NCI-H345 (cell line): ENCODE measurements around the gene RALGPS1.
A peak's percentile ranks its signal among the peaks of the same experiment; 100 is the strongest.

Source experiments
- DNase-seq: peaks from one replicate; lab custom pipeline; 2025; lab: John Stamatoyannopoulos, UW

Gene RALGPS1

GRCh38 chr9:127224178-127224882 is 309.7 kb downstream of the RALGPS1 start:
- DNase-seq, result peak; percentile 95

- DNase-seq, result peak; percentile 96
Observed at GRCh38 chr9:127224883-127225739, 310.5 kb downstream of the RALGPS1 start.

- DNase-seq, result no peak
Observed at GRCh38 chr9:127225801-127226625, 311.4 kb downstream of the RALGPS1 start.

DNA sequence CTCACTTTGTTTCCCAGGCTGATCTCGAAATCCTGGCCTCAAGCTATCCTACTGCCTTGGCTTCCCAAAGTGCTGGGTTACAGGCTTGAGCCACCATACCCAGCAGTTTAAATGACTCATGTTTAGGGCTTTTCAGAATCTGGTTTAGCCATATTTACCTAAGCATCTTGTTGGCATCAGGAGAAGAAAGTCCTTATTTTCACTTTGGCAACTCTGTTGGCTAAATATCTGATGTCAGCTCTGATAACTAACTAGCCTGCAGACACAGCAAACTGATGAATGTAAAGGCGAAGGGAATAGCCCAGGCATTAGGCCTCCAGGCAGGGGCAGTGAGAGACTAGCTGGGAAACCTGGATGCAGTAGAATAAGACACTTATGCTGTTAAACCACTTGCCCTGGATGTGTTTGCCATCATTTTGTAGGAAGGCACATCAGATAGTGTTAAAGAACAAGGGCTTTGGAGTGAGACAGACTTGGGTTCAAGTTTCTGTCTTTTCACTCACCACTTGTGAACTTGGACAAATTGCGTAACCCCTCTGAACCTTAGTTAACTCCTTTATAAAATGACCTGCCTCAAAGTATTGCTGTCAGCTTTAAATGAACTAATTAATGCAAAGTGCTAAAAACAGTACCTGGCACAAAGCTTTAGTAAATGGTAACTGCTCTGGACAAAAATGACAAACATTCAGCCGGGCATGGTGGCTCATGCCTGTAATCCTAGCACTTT is 315.3 kb downstream of the RALGPS1 start:
- no peak for DNase-seq

DNA sequence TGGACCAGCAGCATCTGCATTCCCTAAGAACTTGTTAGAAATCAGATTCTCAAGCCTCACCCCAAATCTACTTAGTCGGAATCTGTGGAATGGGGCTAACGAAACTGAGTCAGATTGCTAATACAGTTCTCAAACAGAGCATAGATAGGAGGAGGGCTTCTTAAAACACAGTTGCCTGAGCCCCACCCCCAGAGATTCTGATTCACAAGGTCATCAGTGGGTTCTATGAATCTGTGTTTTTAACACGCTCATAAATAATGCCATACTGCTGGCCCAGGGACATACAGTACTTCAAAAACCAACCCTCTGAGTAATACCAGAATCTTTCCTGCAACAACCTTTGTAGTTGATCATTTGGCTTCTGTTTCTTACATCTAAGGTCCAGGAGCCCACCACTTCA is 317.1 kb downstream of the RALGPS1 start:
- no peak for DNase-seq

DNA sequence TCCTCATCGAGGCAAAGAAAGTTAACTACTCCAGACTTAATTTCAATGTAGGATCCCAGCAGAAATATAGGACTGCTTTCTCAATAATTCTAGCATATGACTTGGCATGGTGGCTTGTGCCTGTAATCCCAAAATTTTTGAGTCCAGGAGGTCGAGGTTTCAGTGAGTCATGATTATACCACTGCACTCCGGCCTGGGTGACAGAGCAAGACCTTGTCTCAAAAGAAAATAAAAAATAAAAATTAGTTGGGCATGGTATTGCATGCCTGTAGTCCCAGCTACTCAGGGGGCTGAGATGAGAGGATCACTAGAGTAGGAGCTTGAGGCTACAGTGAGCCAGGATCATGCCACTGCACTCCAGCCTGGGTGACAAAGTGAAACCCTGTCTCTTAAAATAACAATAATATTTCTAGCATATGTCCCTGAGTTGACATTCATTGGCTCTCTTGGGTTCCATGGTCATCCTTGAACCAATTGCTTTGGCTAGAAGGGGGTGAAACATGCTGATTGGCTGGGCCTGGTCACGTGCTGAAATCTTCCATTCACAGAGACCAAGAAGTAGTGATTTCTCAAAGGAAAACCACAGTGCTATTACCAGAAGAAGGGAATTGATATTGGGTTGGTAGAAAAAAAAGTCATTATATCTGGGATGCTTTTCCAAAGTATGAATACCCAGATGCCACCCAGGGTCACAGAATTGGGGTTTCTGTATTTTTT is 318.4 kb downstream of the RALGPS1 start:
- DNase-seq, result no peak

- DNase-seq, result no peak
Observed at GRCh38 chr9:127233550-127233949, 319.0 kb downstream of the RALGPS1 start.

DNA sequence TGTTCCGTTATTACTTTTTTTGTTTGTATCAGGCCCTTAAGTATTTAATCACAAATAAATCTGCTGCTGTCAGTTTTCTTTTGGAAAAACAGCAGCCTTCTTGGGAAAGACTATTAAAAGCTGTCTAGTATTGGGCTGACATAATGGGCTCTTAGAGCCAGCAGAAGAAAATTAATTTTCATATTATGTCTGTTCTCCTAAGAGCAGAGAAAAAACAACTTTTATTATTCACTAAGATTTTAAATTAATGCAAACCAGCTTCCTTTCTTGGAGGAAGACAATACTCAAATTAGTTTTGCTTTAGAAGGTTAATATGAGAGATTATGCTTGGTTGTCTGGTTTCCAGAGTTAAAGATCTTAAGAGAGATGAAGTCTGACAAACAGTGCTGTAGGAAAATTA is 319.4 kb downstream of the RALGPS1 start:
- no peak for DNase-seq

DNA sequence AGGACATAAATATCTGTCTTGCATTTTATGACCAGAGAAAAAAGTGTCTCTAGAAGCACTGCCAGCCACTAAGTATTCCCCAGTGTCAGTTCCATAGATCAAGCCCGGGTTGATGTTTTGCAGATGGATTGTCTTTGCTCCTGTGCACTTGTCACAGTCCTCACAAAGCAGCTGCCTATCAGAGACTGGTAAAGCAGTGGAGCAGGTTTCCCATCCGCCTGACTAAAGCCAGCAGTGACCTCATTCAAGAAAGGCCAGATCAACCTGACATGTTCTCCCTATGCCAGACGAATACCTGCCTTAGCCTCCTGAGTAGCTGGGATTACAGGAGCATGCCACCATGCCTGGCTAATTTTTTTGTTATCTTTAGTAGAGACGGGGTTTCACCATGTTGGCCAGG is 323.2 kb downstream of the RALGPS1 start:
- no peak for DNase-seq

- no peak for DNase-seq
Observed at GRCh38 chr9:127241354-127241753, 326.8 kb downstream of the RALGPS1 start.

GRCh38 chr9:127244609-127245601 is 330.3 kb downstream of the RALGPS1 start:
- DNase-seq, result peak; percentile 97

GRCh38 chr9:127245637-127246164 is 331.1 kb downstream of the RALGPS1 start:
- no peak for DNase-seq

GRCh38 chr9:127248241-127248640 is 333.7 kb downstream of the RALGPS1 start:
- DNase-seq, result no peak

GRCh38 chr9:127249877-127250276 is 335.3 kb downstream of the RALGPS1 start:
- DNase-seq, result no peak

DNA sequence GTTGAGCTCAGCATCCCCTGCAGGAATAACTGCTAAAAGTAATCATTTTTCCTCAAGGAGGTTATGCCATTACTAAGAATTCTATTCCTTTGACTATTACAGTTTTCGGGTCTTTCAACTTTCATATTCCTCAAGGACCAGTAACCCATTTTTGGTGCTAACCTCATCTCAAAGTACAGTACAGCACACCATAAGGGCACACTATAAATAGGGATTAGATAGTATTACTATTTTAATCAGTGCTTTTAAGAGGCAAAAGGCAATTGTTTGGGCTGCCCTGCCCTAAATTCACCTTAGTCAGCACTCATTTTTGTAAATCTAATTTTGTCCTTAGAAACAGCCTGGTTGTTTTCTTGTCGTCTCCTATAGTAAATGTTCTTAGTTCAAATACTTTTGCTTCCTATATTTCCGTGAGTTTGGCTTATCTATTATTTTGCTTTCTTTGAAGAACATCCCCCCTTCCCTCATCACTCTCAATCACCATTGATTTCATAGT is 336.4 kb downstream of the RALGPS1 start:
- no peak for DNase-seq

GRCh38 chr9:127252410-127253318 is 338.1 kb downstream of the RALGPS1 start:
- DNase-seq, result no peak

DNA sequence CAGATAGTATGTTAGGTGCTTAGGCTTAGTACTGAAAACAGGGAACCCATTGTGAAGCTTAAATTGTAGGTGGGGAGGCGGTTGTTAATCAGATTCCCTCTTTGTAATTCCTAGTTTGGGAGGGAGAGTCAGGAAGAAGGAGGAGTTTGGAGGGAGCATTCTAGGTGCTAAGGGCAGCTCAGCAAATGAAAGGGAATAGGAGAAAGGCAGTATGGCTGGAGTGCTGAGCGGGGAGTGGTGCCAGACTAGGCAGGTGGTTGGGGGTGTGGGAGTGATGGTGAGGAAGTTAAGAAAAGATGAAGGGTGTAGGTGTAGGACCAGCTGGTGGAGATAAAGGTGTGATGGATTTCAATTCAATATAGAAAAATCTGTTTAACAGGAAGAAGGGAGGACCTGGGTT is 338.9 kb downstream of the RALGPS1 start:
- no peak for DNase-seq

DNA sequence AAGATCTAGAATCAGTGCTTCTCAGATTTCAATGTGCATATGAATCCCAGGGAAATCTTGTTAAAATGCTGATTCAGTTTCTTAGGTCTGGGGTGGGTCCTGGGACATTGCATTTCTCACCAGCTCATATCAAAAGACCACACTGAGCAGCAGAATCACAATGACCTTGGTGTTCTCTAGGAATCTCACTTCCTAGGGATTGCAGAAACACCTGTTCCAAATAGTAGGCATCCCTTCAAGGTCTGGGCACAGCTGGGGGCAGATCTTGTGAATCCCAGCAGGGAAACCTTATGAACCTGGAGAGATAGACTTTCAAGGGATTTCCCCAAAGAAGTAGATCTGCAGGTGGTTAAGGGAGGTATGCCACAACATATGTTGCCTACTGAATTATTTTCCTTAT is 341.1 kb downstream of the RALGPS1 start:
- no peak for DNase-seq
